Measurements from ENCODE around the gene CCR8.
"Not testable (repeated sequence)": the region's sequence is repeated elsewhere in the genome, so short reads cannot be mapped to it uniquely, and the experiment has no call there.

CCR8 gene

GRCh38 chr3:39344746-39345344, 15.3 kb downstream of the CCR8 start:
- H3K27ac ChIP-seq, result no peak overlapping the region
- ChIA-PET POLR2A (ENCODE audit: low non-redundant PET) (no interaction called here), CTCF (no interaction called here)
- TF ChIP-seq CTCF (conservative IDR thresholded peaks at IDR 0.05; ENCODE audit: low read depth), result no peak
- DNase-seq (ENCODE audit: low spot score), result no peak

GRCh38 chr3:39346785-39347585, 17.5 kb downstream of the CCR8 start:
- TF ChIP-seq CTCF (conservative IDR thresholded peaks at IDR 0.05; ENCODE audit: low read depth), result no peak
- CTCF ChIA-PET, result no interaction called here
- POLR2A ChIA-PET (ENCODE audit: low non-redundant PET), result no interaction called here
- H3K27ac ChIP-seq, result no peak overlapping the region
- DNase-seq (ENCODE audit: low spot score), result no peak

- DNase-seq (ENCODE audit: low spot score), result no peak
- no peak overlapping the region for H3K27ac ChIP-seq
- no peak for TF ChIP-seq CTCF (conservative IDR thresholded peaks at IDR 0.05; ENCODE audit: low read depth)
- POLR2A ChIA-PET (ENCODE audit: low non-redundant PET), result no interaction called here
- CTCF ChIA-PET, result interaction anchor here (0.6 kb wide), 1 partner anchor 257 kb away, joined by 6 read pairs; no protein-coding TSS in a partner anchor
Measured at GRCh38 chr3:39347586-39347876, 18.0 kb downstream of the CCR8 start.

- CTCF ChIA-PET, result no interaction called here
- POLR2A ChIA-PET (ENCODE audit: low non-redundant PET), result no interaction called here
Measured at GRCh38 chr3:39349080-39349479, 19.6 kb downstream of the CCR8 start.

GRCh38 chr3:39350714-39351113, 21.2 kb downstream of the CCR8 start:
- ChIA-PET CTCF (interaction anchor here (0.8 kb wide), 1 partner anchor 694 kb away, joined by 4 read pairs; no protein-coding TSS in a partner anchor), POLR2A (ENCODE audit: low non-redundant PET) (no interaction called here)
- no peak for TF ChIP-seq CTCF (conservative IDR thresholded peaks at IDR 0.05; ENCODE audit: low read depth)

More at GRCh38 chr3:39349080-39349479, 19.6 kb downstream of the CCR8 start:
- no peak for DNase-seq (ENCODE audit: low spot score)
- no peak for TF ChIP-seq CTCF (conservative IDR thresholded peaks at IDR 0.05; ENCODE audit: low read depth)
- no peak overlapping the region for H3K27ac ChIP-seq

GRCh38 chr3:39351134-39351533, 21.6 kb downstream of the CCR8 start:
- CTCF ChIA-PET; POLR2A ChIA-PET (ENCODE audit: low non-redundant PET); H3K27ac ChIP-seq; DNase-seq (ENCODE audit: low spot score): not testable (repeated sequence)

More at GRCh38 chr3:39350714-39351113, 21.2 kb downstream of the CCR8 start:
- DNase-seq (ENCODE audit: low spot score), result no peak
- no peak overlapping the region for H3K27ac ChIP-seq

GRCh38 chr3:39353168-39353927, 23.8 kb downstream of the CCR8 start:
- CTCF ChIA-PET; H3K27ac ChIP-seq; DNase-seq (ENCODE audit: low spot score); POLR2A ChIA-PET (ENCODE audit: low non-redundant PET): not testable (repeated sequence)

All from RWPE1 (cell line).